ENCODE measurements around the gene PHACTR1.

PHACTR1 gene

DNA sequence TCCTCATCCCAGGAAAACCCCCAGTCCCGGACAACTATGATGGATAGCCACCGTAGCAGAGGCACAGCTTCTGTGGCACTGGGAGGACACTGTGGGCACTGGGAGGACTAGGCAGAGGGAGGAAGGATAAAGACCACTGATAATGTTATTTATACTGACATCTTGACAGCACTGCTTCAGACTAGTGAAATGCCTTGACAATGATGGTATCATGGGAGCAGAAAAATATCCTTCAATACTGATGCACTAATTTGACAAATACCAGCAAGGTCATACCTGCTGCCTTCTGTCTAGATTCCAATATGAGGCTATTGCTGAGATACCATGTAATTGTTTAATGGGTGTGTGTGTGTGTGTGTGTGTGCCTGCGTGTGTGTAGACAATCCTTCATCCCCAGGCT, 148.6 kb downstream of the PHACTR1 start:
- DNase-seq: no peak

DNA sequence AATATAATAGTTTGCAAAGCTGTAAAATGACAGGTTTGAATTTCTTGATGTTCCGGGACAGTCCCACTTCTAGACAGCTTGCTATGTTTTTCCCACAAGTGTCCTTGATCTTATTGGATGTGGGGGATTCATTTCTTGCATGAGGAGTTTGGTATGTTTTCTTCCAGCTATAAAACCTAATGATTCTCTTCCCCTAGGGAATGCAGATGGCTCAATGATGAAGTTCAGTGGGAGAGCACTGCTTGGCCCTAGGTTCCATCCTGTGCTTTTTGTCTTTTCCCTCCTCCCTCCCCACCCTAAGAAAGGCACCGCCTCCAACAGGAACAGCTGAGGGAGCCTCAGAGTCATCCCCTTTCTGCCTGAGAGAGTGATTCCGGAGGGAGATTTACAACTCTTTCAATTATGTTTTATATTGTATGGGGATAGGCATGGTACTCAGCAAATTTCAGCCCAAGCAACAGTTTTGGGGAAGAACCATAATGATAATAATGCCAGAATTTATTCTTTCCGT, 149.2 kb downstream of the PHACTR1 start:
- no peak for DNase-seq

DNA sequence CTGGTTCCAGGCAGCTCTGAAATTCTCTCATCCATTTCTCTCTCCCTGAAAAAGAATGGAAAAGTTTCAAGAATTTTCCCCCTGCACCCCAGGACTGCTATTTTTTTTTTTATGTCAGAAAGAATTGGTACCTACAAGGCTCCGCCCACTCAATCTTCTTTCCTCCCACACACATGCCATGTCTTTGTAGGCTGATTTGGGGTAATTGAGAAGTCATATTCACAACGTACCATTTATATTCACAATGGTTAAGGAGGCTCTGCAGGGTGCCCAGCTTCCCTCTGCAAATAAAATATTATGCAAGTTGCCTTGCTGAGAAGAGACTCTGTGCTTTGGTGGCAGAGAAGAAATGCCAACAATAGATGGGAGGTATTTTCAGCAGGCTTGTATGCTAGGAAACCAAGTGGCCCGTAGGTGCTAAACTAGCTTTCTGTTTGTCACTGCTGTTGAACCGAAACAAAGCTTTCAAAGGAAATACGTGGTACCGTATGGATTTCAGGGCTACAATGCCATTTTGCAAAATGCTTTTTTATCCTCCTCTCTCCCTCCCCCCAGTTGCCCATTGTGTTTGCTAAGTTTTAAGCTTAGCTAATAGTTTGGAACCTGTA, 150.0 kb downstream of the PHACTR1 start:
- no peak for DNase-seq

DNA sequence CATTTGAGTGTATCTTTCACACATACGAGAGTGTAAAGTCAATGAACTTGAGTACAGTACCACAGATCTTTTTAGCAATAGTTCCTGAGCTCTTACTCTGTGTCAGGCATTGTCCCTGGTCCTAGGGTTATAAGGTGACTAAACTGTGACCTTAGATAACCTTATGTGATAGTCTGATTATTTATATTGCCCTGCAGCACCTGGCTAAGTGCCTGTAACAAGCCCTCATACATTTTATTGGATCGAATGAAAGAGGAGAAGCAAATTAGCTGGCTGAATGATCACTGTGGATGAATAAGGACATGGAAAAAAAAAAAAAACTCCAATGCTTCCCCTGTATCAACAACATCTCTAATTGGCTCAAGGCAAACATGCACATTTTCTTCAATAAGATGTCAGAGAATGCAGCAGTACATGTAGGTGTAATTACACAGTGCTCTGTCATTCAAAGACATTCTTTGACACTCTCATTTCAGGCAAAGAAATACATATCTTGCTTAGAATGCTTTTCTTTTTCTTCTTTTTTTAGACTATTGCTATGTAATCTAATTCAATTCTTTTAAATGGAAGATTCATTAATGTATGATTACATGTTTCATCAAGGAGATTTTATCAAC, 153.4 kb downstream of the PHACTR1 start:
- DNase-seq: no peak

DNA sequence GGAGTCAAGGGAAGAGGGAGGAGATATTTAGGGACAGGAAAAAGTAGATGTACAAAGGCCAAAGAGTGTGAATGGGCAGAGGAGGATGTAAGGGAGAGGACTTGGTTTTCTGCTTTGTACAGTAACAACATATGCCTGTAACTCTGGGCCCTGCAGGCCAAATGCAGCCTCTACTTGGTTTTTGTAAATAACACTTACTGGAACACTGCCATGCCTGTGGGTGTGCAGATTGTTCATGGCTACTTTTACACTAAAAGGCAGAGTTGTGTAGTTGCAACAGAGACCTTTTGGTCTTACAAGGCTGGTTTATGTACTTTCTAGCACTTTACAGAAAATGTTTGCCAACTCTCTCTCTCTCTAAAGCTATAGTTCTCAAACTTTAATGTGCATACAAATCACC, 157.1 kb downstream of the PHACTR1 start:
- no peak for DNase-seq

DNA sequence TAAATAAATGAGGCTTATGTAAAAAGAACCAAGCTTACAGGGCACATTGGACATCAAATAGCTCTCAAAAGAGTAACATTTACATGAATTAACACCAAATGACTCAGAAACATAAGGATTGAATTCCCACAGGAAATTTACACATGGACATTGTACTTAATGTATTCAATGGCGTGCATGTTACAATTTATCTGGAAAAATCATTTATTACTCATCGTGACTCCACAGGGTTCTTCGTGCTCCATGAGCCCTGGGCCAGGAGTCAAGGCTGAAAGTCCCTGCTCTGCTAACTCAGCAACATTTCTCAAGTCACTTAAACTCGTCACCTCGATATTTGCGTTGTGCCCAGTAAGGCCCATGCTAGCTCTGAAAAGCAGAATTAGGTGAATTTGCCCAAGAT, 158.5 kb downstream of the PHACTR1 start:
- no peak for DNase-seq

DNA sequence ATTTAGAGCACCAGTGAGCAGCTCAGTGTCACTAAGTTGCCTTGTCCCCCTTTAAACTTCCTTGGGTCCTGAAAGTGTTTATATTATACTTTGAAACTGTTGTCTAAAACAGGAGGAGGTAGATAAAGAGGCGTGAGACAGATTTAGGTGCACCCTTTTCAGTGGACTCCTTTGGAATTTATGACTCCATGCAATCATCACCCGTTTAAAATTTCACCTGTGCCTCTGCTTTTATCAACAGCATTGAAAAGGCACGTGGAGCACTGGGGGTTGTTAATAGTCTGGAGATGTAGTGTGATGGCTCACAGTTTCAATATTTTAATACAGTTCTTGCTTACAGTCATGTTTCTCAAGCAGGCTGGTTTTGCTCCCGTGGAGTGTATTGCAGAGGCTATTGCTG, 162.2 kb downstream of the PHACTR1 start:
- DNase-seq: no peak

DNA sequence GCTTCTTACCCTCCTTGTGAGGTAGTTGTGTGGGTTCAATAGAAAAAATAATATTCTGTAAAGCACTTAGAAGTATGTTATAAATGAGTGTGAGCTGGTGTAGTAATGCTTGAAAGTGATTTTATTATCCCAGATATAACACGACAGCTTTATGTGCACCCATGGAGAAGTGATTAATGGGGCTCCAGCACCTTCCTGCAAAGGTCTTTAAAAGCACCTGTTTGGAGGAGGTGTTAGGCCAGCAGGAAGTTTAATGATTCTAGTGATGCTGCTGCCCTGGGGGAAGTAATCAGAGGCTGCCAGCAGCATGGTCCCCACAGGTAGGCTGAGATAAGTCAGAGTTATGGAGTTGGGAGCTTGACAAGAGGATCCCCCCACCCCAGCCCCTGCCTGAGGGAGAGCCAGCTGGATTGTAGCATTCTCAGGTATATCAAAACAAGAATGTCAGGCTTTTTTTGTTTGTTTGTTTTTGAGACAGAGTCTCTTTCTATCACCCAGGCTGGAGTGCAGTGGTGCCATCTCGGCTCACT, 166.3 kb downstream of the PHACTR1 start:
- no peak for DNase-seq

DNA sequence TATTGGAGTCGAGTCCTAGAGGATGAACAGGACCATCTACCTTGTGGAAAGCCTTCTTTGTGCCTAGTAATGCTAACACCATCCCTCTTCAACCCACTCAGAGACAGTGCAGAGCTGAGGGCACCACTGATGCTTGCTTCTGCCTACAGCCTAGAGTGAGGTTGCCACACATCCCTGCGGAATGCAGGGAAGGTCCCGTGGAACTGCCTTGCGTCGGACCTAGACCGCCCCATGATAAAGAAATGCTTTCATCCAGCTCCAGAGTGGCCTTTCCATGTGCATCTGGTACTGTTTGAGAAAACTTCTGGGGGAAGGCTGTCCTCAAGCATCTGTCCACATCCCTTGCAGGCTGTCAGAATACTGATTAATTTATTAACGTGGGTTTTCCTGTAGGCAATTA, 168.4 kb downstream of the PHACTR1 start:
- DNase-seq: no peak

DNA sequence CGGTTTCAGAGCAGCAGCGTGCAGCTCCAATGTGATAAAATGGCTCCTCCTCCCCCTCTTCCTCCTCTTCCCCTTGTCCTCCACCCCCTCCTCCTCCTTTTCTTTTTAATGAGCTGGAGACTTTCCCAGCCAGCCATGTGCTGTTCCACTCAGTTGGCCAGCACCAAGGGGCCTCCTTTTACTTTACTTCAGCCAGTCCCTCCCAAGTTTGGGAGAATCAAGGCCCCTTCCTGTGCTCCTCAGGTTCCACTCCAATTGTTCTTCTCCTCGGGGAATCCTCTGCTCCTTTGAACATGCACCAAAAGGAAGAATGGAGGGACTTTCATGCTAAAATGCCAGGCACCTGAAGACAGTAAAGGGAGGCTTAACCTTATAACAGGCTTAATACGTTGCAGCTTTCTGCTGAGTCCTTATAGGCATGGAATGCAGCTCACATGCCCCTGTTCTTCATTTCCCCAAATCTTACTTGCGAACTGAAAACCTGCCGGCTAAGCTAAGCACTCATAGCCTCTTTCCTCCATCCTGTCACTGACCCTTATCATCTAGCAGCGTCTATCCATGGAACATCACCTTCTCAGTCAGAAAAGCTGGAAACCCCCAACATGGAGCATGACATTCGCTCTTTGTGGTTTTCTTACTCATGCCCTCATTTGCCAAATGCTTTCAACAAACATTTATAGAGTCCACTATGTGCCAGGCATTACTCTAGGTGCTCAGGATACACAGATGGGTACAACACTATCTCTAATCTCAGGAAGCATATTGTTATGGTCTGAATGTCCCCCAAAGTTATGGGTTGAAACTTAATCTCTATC, 170.6 kb downstream of the PHACTR1 start:
- no peak for DNase-seq

DNA sequence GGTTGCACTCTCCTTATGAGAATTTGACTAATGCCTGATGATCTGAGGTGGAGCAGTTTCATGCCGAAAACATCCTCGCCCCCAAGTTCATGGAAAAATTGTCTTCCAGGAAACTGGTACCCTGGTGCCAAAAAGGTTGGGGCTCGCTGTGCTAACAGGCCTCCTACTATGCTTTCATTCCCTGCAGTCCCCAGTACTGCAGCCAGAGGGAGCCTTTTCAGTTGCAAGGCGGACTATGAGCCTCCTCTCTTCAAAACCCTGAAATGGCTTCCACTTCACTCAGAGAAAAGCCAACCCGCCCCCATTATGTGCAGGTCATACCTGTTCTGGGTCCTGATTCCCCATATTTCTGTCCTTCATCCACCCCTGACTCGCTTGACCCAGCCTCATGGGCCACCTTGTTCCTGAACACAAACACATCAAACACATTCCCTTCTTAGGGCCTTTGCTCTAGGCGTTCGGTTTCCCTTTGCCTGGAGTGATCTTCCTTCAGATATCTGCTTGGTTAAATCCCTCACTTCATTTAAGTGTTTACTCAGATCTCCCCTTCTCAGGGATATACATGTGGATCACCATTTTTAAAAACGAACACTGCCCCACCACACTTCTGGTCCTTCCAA, 173.7 kb downstream of the PHACTR1 start:
- peak; percentile 10 for DNase-seq

DNA sequence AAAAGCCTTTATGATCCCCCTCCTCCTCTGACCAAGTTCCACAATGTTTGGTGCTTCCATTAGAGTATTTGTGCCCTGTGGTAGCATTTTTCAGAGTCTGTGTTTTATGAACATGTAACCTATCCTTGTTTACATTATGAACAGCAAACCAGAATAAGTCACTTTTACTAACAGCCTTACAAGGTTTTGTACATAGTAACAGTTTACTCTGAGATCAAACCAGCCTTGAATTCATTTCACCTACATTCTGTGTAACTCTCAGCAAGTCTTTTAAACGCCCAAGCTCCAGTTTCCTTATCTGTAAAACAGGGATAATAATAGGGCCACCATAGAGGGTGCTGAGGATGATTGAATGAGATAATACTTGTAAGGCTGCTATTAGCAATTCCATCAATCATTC, 175.0 kb downstream of the PHACTR1 start:
- DNase-seq: no peak

DNA sequence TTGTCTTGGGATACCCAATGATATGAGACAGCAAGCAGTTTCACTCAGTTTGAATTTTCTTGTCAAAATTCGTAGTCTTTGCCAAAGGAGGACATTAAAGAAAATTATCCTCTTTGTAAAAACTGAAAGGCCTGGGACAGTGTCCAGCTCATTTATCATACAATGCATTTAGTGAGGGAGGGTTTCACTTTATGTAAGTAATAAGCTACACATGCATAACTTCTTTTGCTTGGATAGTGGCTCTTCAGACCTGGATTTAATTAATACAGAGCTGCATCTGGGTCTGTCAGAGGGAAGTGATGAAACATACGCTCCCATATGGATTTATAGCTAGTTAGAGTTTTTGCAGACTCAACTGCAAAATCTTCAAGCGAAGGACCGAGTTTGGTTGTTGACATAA, 175.6 kb downstream of the PHACTR1 start:
- no peak for DNase-seq

DNA sequence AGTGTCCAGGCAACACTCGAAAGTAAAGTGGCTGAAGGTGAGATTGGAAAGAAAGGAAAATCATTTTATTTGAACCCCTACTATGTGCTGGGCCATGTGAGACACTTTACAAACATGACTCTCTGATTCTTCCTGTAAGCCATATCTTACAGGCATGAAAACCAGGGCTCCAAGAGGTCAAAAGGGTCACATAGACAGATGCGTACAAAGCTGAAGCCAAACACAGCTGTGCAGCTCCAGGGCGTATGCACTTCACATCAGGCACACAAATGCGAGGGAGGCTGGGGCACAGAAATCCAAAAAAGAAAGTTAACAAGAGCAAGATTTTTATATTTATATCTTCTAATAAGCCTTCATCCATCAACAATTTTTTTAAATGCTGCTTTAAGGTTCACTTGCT, 176.5 kb downstream of the PHACTR1 start:
- DNase-seq: no peak

DNA sequence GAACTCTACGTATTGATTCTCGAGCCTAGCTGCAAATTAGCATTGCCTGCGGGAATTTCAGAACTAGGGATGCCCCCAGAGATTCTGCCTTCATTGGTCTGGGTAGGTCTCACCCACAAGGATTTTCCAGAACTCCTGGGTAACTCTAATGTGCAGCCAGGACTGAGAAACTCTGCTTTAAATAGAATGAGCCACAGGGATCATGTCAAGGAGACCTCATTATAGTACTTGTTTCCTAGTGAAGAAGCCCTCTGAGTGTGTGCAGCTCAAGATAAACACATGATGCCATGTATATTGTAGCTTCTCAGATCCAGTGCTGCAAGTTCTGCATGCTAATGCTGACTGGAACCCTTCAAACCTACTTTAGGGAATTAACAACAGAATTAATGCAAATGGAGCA, 179.2 kb downstream of the PHACTR1 start:
- DNase-seq: no peak

DNA sequence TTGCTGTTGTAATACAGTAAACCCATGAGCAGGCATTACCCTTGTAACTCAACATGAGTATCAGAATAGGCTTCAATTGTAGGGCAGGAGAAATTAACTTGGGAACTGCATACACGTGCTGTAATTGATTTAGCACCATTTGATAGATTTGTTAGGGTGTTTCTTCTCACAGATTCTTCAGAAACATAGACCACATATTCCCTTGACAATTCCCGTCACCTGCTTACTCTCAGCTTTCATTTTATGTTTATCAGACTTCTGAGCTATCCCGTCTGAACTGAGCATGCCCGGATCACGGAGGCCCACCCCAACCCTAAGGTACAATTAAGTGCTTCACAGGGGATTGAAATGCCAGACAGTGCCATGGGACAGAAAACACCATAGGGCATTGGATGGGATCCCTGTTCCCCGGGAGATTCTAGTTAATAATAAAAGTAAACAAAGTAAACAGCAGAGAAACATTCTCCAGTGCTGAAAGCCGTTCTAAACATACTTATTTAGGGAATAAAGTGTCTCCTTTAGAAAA, 179.7 kb downstream of the PHACTR1 start:
- DNase-seq: no peak

DNA sequence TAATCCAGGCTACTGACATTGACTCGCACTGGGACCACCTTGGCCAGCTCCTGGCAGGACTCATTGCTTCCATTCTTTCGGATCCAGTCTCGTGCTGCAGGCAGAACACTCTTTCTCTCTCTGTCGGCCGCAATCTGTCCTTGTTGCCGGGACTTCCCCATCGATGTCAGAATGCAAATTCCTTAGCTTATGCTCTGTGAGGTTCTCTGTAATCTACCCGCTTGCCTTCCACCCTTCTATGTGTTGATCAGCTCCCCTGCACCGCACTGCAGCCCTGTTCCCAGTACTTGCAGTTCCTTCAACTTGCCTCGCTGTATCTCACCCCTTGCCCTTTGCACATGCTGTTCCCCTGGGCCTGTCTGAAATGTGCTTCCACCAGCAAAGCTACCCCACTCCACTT, 182.0 kb downstream of the PHACTR1 start:
- DNase-seq: no peak

DNA sequence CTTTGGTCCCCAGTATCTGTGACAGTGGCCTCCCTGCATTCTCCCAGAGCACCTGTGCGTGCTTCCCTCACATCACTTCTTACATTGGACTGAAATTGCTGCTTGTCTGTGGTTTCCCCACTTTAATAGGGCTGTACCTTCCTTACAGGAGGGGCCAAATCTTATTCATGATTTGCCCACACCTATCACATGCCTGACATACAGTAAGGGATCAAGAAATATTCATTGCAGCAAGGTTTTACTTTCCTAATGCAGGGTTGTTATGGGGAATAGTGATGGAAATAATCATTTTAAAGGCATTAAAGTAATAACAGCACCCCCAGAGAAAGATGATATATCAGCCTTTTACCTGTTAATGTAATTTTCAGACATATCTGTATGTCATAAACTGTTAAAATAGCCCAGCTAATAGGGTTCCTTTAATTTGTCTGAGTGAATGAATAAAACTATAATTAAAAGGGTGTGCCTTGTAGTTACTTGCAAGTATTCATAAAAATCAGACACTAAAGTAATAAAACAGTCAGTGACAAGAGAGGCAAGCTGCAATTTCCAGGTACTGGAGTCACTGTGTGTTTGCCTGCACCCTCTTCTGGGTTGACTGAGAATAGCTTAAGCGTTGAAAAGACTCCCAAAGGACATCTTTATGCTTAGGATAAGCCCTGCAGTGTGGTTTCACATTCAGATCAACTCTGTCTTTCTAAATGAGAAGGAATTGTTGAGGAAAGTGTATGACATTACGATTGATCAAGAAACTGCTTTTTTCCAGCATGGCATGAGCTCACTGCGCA, 182.7 kb downstream of the PHACTR1 start:
- DNase-seq: no peak

DNA sequence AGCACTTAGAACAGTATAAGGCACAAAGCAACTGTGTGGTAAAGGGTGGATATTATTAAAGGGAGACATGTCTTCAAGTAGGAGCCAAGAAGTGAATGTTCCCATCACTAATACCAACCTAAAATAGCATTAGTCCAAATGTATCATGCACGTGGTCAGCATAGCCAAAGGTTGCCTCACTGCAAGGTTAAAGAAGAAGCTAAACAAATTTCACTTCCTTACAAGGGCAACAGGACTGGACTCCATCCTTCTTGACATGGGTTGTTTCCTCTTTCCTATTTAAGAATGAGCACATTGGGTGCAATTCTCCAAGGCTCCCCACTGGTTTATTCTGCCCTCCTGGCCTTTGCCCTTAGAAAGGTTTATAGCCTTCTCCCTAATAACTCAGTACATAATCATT, 186.7 kb downstream of the PHACTR1 start:
- DNase-seq: no peak

DNA sequence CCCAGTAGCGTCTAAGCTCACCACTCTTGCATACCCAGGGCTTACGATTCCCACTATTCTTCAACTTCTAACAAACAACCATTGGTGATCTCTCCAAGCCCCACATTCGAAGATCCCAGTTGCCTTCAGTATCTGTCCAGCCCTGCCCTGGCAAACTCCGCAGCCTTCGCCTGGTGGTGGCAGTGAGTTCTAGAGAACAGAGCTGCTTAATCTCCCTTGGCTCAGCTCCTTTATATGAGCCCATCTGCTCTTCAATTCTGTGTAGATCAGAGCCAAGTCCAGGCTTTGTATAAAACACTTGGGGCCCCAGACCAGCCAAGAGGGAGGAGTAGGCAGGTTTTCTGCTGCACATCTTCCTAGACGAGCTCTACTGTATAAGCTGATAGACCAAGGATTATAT, 193.3 kb downstream of the PHACTR1 start:
- no peak for DNase-seq

DNA sequence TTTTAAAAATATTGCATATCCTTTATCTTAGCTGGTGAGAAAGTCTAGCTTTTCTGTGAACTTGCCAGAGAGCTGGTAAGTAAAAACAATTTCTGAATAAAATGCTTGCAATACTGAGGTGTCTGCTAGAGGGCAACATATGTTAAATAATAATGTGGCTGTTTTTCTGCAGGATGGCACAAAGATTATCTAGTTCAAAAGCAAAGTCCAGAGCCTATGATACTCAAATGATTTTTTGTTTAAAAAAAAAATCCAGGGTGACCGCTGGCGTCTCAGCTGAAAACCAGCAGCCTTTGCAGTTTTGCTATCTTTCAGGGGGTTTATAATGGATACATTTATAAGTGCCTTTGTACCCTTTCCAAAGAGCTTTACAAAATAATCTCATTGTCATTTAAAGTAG, 194.9 kb downstream of the PHACTR1 start:
- DNase-seq: peak; percentile 16

DNA sequence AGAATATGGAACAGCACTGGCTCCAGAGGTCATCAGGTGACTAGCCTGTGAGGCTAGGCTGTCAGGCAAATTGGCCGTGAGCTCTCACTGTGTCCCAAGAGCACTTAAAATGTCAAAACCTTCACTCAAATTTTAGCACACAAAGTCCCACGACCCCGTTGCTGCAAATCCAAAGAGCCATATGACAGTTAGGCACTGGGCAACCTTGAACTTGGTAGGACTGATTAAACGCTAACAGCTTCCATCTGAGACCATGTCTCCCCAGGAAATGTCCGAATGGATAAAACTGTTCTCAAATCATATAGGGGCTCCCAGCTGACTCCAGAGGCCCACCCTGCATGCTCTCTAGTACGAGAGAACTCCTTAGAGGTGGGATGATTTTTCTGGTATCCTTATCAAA, 196.6 kb downstream of the PHACTR1 start:
- no peak for DNase-seq

All from CD4-positive, alpha-beta T cell treated with Interleukin-21 for 1 hour (primary cell).